T-helper 22 cell (primary cell): ENCODE data around the gene OLFML2B.

ENCODE experiments used
- DNase-seq: peaks from one replicate; pipeline ENCODE4 v3.0.0-alpha.2; 2020; ENCODE audit warnings: low read depth

Gene OLFML2B

GRCh38 chr1:162006081-162006480 is 17.6 kb downstream of the OLFML2B start:
- DNase-seq = no peak

GRCh38 chr1:162004441-162004950 is 19.2 kb downstream of the OLFML2B start:
- DNase-seq = no peak

- no peak for DNase-seq
Measured at GRCh38 chr1:162003830-162004215, 19.8 kb downstream of the OLFML2B start.

GRCh38 chr1:162003061-162003829 is 20.4 kb downstream of the OLFML2B start:
- no peak for DNase-seq

- DNase-seq = no peak
Measured at GRCh38 chr1:162000053-162000420, 23.6 kb downstream of the OLFML2B start.

- DNase-seq = no peak
Measured at GRCh38 chr1:161999301-162000052, 24.2 kb downstream of the OLFML2B start.

- DNase-seq = no peak
Measured at GRCh38 chr1:161998811-161999210, 24.9 kb downstream of the OLFML2B start.

GRCh38 chr1:161997152-161997551 is 26.5 kb downstream of the OLFML2B start:
- no peak for DNase-seq

GRCh38 chr1:161994175-161994668 is 29.4 kb downstream of the OLFML2B start:
- no peak for DNase-seq

GRCh38 chr1:161993576-161993975 is 30.1 kb downstream of the OLFML2B start:
- no peak for DNase-seq

GRCh38 chr1:161989786-161990185 is 33.9 kb downstream of the OLFML2B start:
- no peak for DNase-seq

- DNase-seq = no peak
Measured at GRCh38 chr1:161989108-161989507, 34.6 kb downstream of the OLFML2B start.

GRCh38 chr1:161988413-161988812 is 35.3 kb downstream of the OLFML2B start:
- no peak for DNase-seq

- no peak for DNase-seq
Measured at GRCh38 chr1:161987872-161988271, 35.8 kb downstream of the OLFML2B start.

- no peak for DNase-seq
Measured at GRCh38 chr1:161987303-161987702, 36.4 kb downstream of the OLFML2B start.

- DNase-seq = no peak
Measured at GRCh38 chr1:161986328-161986727, 37.3 kb downstream of the OLFML2B start.

- no peak for DNase-seq
Measured at GRCh38 chr1:161985301-161985822, 38.3 kb downstream of the OLFML2B start.

GRCh38 chr1:161983725-161984124 is 39.9 kb downstream of the OLFML2B start:
- DNase-seq = no peak

- no peak for DNase-seq
Measured at GRCh38 chr1:161982917-161983316, 40.8 kb downstream of the OLFML2B start.

- DNase-seq = no peak
Measured at GRCh38 chr1:161982507-161982895, 41.2 kb downstream of the OLFML2B start.

GRCh38 chr1:161981735-161982506 is 41.7 kb downstream of the OLFML2B start:
- DNase-seq = no peak

- DNase-seq = no peak
Measured at GRCh38 chr1:161981126-161981525, 42.5 kb downstream of the OLFML2B start.
